Stimulated activated CD4-positive, alpha-beta T cell treated with anti-CD3 and anti-CD28 coated beads, Interleukin-2, amount 100 ng/mL, for 48 hours (primary cell): Measurements from ENCODE around the gene DLX4.

Source experiments
- DNase-seq, 2 donors: peaks; one replicate each; pipeline ENCODE4 v3.0.0-alpha.2; 2020

Gene DLX4, protein sequence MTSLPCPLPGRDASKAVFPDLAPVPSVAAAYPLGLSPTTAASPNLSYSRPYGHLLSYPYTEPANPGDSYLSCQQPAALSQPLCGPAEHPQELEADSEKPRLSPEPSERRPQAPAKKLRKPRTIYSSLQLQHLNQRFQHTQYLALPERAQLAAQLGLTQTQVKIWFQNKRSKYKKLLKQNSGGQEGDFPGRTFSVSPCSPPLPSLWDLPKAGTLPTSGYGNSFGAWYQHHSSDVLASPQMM

DNA sequence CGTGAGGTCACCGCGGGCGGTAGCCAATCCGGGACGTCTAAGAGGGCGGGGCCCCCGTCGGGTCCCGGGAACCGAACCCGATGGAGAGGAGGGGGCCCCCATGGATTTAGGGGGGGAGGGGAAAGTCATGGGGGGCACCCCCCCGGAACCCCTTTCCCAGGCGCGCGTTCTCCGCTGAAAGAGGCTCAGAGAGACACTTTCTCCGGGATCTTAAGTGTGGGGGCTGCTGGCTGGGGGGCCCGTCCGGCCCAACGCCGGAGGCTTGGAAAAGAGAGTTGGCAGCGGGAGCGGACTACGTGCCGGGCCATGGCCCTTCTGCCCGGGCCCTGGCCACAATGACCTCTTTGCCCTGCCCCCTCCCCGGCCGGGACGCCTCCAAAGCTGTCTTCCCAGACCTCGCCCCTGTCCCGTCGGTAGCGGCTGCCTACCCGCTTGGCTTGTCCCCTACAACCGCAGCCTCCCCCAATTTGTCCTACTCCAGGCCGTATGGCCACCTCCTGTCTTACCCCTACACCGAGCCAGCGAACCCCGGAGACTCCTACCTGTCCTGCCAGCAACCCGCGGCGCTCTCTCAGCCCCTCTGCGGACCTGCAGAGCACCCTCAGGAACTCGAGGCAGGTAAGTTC is at the start of gene DLX4:
TSS of gene DLX4 (plus strand) at position 57 of the 626 bp plus-strand sequence. CDS start at position 336, 279 bp downstream.
- DNase-seq: peak in 1 of 2 donors; percentile 61

- no peak for DNase-seq
Observed at GRCh38 chr17:49920030-49920769, 48.8 kb upstream of the DLX4 start.

GRCh38 chr17:49922095-49922494 is 46.9 kb upstream of the DLX4 start:
- DNase-seq: no peak

GRCh38 chr17:49924116-49924515 is 44.9 kb upstream of the DLX4 start:
- DNase-seq: no peak

DNA sequence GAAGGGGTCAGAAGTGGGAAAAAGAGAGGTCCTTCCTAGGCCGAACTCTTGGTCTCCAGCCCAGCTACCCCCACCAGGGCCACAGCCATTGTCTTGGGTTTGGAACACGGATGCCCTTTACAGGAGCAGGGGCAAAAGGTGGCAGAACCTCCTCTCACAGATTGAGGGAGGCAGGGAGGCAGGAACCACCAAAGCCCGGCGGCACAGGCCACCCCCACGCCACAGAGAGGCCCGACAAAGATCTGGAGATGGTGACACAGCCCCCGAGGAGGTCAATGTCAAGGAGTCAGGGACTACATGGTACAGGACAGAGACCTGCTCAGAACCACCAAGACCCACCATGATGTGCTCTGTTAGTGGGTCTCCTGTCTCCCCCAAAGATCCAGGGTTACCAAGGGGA is 44.4 kb upstream of the DLX4 start:
- DNase-seq: no peak

- DNase-seq: no peak
Observed at GRCh38 chr17:49925921-49926320, 43.1 kb upstream of the DLX4 start.

- DNase-seq: no peak
Observed at GRCh38 chr17:49926886-49927285, 42.1 kb upstream of the DLX4 start.

- DNase-seq: no peak
Observed at GRCh38 chr17:49928126-49928800, 40.7 kb upstream of the DLX4 start.

GRCh38 chr17:49928837-49929475 is 40.0 kb upstream of the DLX4 start:
- no peak for DNase-seq

GRCh38 chr17:49930880-49931279 is 38.1 kb upstream of the DLX4 start:
- DNase-seq: no peak

GRCh38 chr17:49931416-49932137 is 37.4 kb upstream of the DLX4 start:
- no peak for DNase-seq

DNA sequence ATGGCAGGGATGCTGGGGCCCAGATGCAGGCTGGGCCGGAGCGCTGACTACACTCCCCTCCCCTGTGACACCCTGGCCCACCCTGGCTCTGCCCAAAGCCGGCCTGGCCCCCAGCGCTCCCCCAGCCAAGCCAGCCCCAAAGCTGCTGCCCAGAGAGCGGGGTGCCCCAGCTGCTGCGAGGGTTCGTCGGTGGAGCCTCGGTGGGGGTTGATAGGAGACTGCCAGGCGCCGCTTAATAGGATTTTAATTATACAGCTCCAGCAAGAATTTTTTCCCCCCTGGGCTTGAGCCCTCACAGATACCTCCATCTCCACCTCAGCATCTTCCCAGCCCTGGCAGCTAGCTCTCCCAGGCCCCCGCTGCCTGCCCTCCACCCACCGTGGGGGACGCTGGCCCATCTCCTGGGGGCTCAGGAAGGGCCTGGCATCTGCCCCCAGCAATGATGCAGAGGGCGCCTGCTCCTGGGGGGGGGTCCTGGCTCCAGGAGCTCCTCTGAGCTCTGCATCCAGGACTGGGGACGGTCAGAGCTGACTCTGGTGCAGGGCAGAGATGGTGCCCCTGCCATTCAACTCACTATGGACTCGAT is 36.8 kb upstream of the DLX4 start:
- DNase-seq: no peak

DNA sequence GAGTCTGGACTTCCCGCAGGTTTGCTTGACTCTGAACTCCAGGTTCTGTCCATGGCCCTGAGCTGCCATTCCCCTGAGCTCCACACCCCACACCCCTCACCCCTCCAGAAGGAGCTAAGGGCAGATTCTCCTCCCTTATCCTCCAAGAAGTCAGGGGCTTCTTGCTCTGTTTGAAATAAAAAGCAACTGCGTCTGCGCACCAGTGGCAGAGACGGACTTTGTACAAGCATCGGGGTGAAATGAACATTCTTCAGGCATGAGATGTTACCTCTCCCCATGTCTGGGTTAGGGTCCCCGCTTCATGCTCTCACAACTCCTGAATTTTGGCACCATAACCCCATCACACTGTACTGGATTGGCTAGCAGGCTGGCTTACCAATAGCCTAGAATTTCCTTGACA is 36.1 kb upstream of the DLX4 start:
- no peak for DNase-seq

DNA sequence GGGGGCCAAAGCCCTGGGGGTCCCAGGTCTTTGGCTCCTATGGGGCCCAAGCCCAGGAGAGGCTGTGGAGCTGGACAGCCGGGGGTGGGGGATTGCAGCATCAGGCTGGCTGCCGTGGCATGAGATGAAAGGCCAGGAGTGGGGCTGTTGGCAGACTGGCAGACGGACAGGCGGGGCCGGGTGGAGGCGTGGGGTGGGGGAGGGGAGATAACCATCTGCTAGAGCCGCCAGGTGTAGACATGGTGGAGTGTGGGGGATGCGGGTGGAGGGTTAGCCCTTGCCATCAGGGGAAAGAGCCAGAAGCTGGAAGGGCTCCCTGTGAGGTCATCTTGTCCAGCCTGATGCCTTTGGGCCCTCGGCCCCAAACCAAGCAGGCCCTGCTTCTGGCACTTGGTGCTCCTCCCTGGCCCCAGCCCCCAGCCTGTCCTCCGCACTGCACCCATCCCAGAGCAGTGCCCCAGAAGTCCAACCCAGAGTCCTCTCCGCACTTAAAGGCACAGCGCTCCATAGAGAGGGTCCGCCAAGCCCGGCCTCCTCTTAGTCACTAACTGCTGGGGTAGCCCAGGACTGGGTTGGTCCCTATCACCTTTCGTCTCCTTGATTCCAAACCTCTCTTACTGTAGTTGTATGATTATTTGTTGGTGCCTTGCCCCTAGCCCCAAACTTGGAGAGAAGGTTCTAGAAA is 33.3 kb upstream of the DLX4 start:
- no peak for DNase-seq

GRCh38 chr17:49936386-49936785 is 32.6 kb upstream of the DLX4 start:
- DNase-seq: no peak

DNA sequence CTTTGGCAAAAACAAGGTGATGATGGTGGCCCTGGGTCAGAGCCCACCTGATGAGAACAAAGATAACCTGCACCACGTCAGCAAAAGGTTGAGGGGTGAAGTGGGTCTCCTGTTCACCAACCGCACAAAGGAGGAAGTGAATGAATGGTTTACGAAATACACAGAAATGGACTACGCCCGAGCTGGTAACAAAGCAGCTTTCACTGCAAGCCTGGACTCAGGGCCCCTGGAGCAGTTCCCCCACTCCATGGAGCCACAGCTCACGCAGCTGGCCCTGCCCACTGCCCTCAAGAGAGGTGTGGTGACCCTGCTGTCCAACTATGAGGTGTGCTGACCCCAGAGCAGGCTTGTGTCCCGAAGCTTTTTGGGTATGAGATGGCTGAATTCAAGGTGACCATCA is 29.7 kb upstream of the DLX4 start:
- no peak for DNase-seq

GRCh38 chr17:49941427-49941826 is 27.6 kb upstream of the DLX4 start:
- no peak for DNase-seq

DNA sequence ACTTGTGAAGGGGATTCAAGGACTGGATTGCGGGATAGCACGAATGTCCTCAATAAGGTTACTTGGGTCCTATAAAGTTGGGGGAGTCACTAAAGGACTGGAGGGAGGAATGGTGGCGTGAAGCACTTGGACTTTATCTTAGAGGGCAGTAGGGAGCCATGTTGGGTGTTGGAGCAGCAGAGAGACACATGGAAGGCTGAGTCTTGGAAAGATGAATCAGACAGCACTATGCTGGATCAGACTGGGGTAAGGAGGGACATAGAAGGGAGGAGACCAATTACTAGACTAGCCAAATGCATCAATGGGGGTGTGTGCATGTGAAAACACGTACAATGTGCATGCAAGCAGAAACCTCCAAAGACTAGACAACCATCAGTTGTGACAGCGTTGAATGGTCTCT is 26.0 kb upstream of the DLX4 start:
- no peak for DNase-seq

DNA sequence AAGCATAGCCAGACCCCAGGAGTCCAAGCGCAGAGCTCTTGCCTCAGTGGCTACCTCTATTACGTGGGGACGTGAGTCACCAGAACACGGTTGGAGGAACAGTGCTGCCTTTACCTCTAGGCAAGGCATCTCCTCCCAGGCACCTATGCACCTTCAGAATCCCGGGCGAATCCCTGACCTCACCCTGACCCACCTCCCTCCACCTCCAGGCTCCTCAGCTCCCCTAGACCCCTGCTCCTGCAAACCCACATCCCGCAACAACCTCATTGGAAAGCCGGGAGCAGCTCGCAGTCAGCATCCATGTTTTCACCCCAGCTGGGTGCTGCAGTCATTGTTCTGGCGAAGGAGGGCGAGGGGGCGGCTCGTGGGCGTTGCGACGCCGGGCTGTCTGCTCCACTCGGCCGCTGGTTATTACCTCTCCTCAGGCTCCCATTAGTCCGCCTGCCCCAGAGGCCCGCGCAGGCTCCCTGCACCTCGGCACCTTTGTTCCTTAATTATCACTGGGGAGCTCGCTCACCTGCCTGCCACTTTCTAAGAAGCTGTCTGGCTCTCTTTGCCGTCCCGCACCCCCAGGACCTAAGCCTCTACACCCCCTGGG is 24.6 kb upstream of the DLX4 start:
- no peak for DNase-seq

- no peak for DNase-seq
Observed at GRCh38 chr17:49946208-49946607, 22.8 kb upstream of the DLX4 start.
